Measurements from ENCODE around the gene TECPR2. TPM values are rescaled to one million over a fixed set of nuclear protein-coding genes. Genes with fewer than 3 reads are reported as not detected.

The TECPR2 gene
- total RNA-seq, 6 donors from 2014 or later = 16.3 to 71.2 (median 24.6) TPM

DNA sequence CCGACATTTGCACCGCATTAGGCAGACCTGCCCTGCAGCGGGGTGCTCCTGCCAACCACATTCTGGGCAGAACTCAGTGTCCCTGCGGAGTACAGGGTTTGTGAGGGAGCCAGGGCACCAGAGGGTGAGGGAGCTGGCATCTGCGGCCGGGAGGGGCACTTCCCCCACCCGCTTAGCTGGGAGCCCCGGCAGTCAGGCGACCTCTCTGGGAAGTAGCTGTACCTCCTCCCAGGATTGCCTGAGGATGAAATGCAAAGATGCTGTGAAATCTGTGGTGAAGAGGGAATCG lies 88.3 kb downstream of the TECPR2 start:
- no peak for DNase-seq
- Histone ChIP-seq H3K27ac (no peak overlapping the region), H3K4me1 (no peaks in the 10 kb centered on the region), H3K36me3 (peaks cover 17 to 81% (median 52%) of the 10 kb centered on the region in 4 donors), H3K27me3 (no peaks in the 10 kb centered on the region), H3K9me3 (no peaks in the 10 kb centered on the region), H3K4me3 (no peak overlapping the region)
- ATAC-seq (ENCODE audit: low FRiP score in 2 of 2) = no peak
- TF ChIP-seq, protein P1, sequence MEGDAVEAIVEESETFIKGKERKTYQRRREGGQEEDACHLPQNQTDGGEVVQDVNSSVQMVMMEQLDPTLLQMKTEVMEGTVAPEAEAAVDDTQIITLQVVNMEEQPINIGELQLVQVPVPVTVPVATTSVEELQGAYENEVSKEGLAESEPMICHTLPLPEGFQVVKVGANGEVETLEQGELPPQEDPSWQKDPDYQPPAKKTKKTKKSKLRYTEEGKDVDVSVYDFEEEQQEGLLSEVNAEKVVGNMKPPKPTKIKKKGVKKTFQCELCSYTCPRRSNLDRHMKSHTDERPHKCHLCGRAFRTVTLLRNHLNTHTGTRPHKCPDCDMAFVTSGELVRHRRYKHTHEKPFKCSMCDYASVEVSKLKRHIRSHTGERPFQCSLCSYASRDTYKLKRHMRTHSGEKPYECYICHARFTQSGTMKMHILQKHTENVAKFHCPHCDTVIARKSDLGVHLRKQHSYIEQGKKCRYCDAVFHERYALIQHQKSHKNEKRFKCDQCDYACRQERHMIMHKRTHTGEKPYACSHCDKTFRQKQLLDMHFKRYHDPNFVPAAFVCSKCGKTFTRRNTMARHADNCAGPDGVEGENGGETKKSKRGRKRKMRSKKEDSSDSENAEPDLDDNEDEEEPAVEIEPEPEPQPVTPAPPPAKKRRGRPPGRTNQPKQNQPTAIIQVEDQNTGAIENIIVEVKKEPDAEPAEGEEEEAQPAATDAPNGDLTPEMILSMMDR (IDR thresholded peaks at IDR 0.05) = no peak
- TF ChIP-seq POLR2AphosphoS5 (IDR thresholded peaks at IDR 0.05) (no peak), POLR2A (IDR thresholded peaks at IDR 0.05) (no peak), EP300 (IDR thresholded peaks at IDR 0.05) (no peak)
- WGBS, 2 donors = 90 to 92% methylated on average over 10 of the region's 10 CpGs

DNA sequence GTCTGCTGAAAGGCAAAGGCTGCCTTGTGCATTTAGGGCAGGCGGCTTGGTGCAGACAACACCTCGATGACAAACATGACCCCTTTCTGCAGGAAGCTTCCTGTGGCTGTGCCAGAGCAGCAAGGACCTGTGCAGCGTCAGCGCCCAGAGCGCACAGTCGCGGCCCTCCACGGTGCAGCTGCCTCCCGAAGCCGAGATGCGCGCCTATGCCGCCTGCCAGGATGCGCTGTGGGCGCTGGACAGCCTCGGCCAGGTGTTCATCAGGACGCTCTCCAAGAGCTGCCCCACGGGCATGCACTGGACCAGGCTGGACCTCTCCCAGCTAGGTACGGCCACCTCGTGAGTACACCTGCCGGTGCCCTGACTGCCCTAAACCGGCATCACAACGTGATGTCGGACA lies 89.6 kb downstream of the TECPR2 start:
- Histone ChIP-seq H3K4me1 (no peaks in the 10 kb centered on the region), H3K36me3 (peaks cover 17 to 73% (median 46%) of the 10 kb centered on the region in 4 donors), H3K9me3 (no peaks in the 10 kb centered on the region), H3K27ac (no peak overlapping the region), H3K27me3 (no peaks in the 10 kb centered on the region), H3K4me3 (no peak overlapping the region)
- DNase-seq (peak in 1 of 2 donors; percentile 80), ATAC-seq (ENCODE audit: low FRiP score in 2 of 2) (no peak)
- WGBS, 2 donors = 93% methylated on average over 19 of the region's 24 CpGs; no CpG with 5 or more reads in 1 of the 2 donors
- TF ChIP-seq, protein P1 (IDR thresholded peaks at IDR 0.05) = no peak
- TF ChIP-seq POLR2AphosphoS5 (IDR thresholded peaks at IDR 0.05) = no peak
- TF ChIP-seq EP300 (IDR thresholded peaks at IDR 0.05) = no peak
- TF ChIP-seq POLR2A (IDR thresholded peaks at IDR 0.05) = no peak

DNA sequence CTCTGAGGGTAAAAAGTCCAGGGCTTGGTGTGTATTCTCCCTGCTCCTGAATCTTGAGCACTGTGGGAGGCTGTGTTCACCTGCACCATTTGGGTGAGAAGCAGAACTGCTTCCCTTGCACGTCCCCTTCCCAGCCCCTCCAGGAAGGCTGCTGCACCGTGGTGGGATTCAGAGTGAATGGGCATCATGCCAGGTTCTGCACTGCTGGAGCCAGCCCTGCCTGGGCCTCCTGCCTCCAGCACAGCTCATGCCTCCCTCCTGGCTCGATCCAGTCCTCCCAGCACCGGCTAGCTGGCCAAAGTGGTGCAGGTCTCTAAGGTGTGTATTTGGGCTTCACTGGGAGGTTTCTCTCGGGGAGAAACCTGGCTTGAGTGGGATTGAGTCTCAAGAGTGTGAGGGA lies 92.0 kb downstream of the TECPR2 start:
- 79 to 84% methylated on average over 4 to 5 of the region's 5 CpGs for WGBS, 2 donors
- no peak for DNase-seq
- Histone ChIP-seq H3K9me3 (no peaks in the 10 kb centered on the region), H3K4me3 (no peak overlapping the region), H3K27ac (no peak overlapping the region), H3K36me3 (peaks cover 11 to 67% (median 43%) of the 10 kb centered on the region in 4 donors), H3K4me1 (no peaks in the 10 kb centered on the region), H3K27me3 (no peaks in the 10 kb centered on the region)
- ATAC-seq (ENCODE audit: low FRiP score in 2 of 2) = no peak
- TF ChIP-seq EP300 (IDR thresholded peaks at IDR 0.05) = no peak
- TF ChIP-seq, protein P1 (IDR thresholded peaks at IDR 0.05) = no peak
- TF ChIP-seq POLR2A (IDR thresholded peaks at IDR 0.05) = no peak
- TF ChIP-seq POLR2AphosphoS5 (IDR thresholded peaks at IDR 0.05) = no peak

DNA sequence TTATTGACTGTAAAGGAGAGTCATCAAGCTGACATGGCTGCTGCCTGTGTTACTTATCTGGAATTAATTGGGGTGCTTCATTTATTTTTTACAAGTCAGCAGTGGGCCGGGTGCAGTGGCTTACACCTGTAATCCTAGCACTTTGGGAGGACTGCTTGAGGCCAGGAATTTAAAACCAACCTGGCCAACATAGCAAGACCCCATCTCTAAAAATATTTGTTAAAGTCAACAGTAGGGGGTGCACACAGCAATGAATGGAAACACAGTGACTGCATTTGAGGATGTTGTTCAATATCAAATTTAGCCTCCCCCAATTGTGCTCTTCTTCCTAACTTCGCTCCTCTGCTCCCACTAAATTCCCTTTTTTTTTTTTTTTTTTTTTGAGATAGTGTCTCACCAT lies 94.8 kb downstream of the TECPR2 start:
- Histone ChIP-seq H3K27ac (no peak overlapping the region), H3K4me1 (no peaks in the 10 kb centered on the region), H3K9me3 (no peaks in the 10 kb centered on the region), H3K4me3 (no peak overlapping the region), H3K36me3 (peaks cover under 1 to 54% (median 18%) of the 10 kb centered on the region in 4 donors), H3K27me3 (no peaks in the 10 kb centered on the region)
- ATAC-seq (ENCODE audit: low FRiP score in 2 of 2) = no peak
- WGBS, 2 donors = 49 to 73% methylated on average over 2 of the region's 2 CpGs
- no peak for DNase-seq
- TF ChIP-seq, protein P1 (IDR thresholded peaks at IDR 0.05) = no peak
- TF ChIP-seq POLR2AphosphoS5 (IDR thresholded peaks at IDR 0.05) (no peak), EP300 (IDR thresholded peaks at IDR 0.05) (no peak), POLR2A (IDR thresholded peaks at IDR 0.05) (no peak)

DNA sequence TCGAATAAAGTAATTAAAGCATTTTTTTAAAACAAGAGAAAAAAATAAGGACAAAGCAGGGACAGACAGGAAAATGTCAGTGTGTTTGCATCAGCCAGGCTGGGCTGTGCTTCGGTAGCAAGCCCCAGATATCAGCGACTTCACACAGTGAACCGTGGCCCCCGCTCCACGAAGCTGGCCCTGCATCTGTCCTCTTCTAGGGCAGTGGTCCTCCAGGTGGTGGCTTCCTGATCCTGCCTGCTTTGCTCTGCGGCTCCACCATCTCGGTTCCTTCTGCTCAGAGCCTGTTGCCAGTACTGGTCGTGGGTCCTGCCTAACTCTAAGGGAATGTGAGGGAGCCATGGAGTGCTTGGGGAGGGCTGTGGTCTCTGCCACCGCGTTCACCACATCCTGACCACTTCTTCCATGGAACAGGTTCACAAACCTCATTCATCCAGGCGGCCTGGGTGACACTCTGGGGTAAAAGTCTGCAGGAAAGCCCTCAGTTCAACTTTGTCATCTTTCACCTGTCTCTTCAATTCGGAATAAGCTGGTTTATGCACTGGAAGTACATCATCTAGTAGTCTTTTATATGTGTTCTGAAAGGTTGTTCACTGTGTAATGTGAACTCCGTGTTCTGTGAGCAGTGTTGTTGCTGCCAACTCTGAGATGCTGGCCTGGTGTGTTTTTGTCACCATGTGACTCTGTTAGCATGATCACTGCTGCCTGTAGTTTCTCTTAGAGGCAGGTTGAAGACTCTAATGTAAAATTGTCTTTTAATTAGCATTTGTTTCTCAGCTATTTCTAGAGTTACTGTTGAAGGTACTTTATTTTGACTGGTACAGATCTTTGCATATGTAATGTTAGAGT lies 99.0 kb downstream of the TECPR2 start:
- TF ChIP-seq EP300 (IDR thresholded peaks at IDR 0.05) (no peak), POLR2AphosphoS5 (IDR thresholded peaks at IDR 0.05) (no peak), POLR2A (IDR thresholded peaks at IDR 0.05) (no peak)
- TF ChIP-seq, protein P1 (IDR thresholded peaks at IDR 0.05) = no peak
- peaks cover 4 to 56% (median 19%) of the 10 kb centered on the region in 4 donors for H3K36me3 ChIP-seq
- ATAC-seq (ENCODE audit: low FRiP score in 2 of 2) (no peak), DNase-seq (no peak)
- H3K4me3 ChIP-seq = no peak overlapping the region
- H3K9me3 ChIP-seq = no peaks in the 10 kb centered on the region
- H3K4me1 ChIP-seq = no peaks in the 10 kb centered on the region
- H3K27ac ChIP-seq = no peak overlapping the region
- H3K27me3 ChIP-seq = no peaks in the 10 kb centered on the region
- WGBS, 2 donors = 73 to 77% methylated on average over 14 of the region's 14 CpGs
